DND-41 (cell line): ENCODE measurements around the gene TSPAN9.

Experiments
- EZH2 ChIP-seq: IDR thresholded peaks from 3 replicates; pipeline ENCODE4 v1.6.1; 2012; ENCODE audit warnings: borderline replicate concordance, low read depth, mild to moderate bottlenecking, moderate library complexity, low read length, inconsistent platforms; ENCODE audit not compliant: severe bottlenecking
- TF ChIP-seq, protein P1 (sequence below): IDR thresholded peaks from 2 replicates; pipeline ENCODE4 v1.5.1; 2012; ENCODE audit warnings: borderline replicate concordance, low read length, moderate library complexity, mild to moderate bottlenecking; ENCODE audit not compliant: poor library complexity, severe bottlenecking; ENCODE audit errors: extremely low read depth

DNA sequence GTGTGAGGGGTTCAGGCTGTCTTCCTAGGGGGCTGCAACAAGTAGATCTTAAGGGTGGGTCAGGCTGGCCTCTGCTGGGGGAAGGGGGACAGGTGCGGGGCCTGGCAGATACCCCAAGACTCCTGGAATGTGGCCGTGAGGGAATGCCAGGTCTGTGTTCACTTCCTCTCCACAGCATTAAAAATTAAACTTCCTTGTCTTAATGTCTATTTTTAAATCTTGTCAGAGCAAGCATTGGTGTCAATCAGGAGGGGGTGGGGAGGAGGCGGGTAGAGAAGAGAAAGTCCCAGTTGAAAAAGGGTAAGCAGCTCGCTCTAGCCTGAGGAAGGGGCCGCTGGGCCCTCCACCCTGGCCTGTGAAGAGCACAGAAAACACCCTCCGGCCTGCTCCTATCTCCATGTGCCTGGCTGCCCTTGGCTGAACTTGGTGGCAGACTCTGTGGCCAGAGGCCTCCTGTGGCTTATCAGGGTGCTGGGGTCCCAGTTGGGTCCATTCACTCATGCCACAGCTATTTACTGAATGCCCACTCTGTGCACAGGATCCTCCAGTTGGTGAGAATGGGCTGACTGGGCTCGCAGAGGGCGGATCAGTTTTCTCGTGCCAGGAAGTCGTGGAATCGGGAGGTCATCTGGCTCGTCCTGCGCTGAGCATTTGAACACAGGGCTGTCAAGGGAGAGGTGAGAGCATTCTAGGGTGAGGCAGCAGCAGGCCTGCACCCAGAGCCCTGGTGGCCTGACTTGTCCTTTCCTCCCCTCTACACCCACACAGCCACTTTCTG lies 128.8 kb downstream of the TSPAN9 start:
- TF ChIP-seq, protein P1, sequence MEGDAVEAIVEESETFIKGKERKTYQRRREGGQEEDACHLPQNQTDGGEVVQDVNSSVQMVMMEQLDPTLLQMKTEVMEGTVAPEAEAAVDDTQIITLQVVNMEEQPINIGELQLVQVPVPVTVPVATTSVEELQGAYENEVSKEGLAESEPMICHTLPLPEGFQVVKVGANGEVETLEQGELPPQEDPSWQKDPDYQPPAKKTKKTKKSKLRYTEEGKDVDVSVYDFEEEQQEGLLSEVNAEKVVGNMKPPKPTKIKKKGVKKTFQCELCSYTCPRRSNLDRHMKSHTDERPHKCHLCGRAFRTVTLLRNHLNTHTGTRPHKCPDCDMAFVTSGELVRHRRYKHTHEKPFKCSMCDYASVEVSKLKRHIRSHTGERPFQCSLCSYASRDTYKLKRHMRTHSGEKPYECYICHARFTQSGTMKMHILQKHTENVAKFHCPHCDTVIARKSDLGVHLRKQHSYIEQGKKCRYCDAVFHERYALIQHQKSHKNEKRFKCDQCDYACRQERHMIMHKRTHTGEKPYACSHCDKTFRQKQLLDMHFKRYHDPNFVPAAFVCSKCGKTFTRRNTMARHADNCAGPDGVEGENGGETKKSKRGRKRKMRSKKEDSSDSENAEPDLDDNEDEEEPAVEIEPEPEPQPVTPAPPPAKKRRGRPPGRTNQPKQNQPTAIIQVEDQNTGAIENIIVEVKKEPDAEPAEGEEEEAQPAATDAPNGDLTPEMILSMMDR, result no peak
- TF ChIP-seq EZH2, result no peak
